ENCODE results near the gene SUPT16H.

DNA sequence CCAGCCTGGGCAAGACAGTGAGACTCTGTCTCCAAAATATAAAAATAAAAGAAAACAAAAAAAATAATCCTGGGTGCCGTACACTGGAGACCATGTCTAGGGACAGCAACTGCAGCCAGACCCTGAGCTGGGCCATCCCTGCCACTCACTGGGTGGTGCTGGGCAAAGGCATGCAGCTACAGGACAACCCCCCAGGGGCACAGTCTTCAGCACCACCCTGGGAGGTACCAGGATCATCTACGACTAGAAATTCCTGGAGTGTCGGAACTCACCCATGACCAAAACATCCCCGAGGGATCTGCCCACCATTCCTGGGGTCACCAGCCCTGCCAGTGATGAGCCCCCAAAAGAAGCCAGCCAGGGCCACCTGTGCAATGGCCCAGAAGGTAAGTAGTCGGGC lies 35.7 kb upstream of the SUPT16H start:
- TF ChIP-seq ZNF274 (IDR thresholded peaks at IDR 0.05; ENCODE audit: borderline replicate concordance, extremely low read depth, low read length), result no peak
- TF ChIP-seq POLR2A (IDR thresholded peaks at IDR 0.05; ENCODE audit: control extremely low read depth in 1 of 2, low read depth in 2 of 2, low read length in 2 of 2), result no peak
- TF ChIP-seq CHD2 (IDR thresholded peaks at IDR 0.05; ENCODE audit: low read length), result no peak
- TF ChIP-seq CEBPB (IDR thresholded peaks at IDR 0.05; ENCODE audit: low read depth, low read length), result no peak
- TF ChIP-seq, protein P1, sequence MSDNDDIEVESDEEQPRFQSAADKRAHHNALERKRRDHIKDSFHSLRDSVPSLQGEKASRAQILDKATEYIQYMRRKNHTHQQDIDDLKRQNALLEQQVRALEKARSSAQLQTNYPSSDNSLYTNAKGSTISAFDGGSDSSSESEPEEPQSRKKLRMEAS (IDR thresholded peaks at IDR 0.05), result no peak
- TF ChIP-seq, protein P2, sequence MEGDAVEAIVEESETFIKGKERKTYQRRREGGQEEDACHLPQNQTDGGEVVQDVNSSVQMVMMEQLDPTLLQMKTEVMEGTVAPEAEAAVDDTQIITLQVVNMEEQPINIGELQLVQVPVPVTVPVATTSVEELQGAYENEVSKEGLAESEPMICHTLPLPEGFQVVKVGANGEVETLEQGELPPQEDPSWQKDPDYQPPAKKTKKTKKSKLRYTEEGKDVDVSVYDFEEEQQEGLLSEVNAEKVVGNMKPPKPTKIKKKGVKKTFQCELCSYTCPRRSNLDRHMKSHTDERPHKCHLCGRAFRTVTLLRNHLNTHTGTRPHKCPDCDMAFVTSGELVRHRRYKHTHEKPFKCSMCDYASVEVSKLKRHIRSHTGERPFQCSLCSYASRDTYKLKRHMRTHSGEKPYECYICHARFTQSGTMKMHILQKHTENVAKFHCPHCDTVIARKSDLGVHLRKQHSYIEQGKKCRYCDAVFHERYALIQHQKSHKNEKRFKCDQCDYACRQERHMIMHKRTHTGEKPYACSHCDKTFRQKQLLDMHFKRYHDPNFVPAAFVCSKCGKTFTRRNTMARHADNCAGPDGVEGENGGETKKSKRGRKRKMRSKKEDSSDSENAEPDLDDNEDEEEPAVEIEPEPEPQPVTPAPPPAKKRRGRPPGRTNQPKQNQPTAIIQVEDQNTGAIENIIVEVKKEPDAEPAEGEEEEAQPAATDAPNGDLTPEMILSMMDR (IDR thresholded peaks at IDR 0.05; ENCODE audit: control extremely low read depth in 1 of 3, insufficient read depth in 1 of 3, low read depth in 1 of 3, low read length in 3 of 3), result no peak
- TF ChIP-seq SIN3A (conservative IDR thresholded peaks at IDR 0.05 in 1 of 2, IDR thresholded peaks at IDR 0.05 in 1 of 2; ENCODE audit: low read depth in 1 of 2, low read length in 2 of 2), result no peak
- TF ChIP-seq GABPA (IDR thresholded peaks at IDR 0.05; ENCODE audit: borderline replicate concordance, insufficient read depth, low read length), result no peak
- no peak for TF ChIP-seq POLR2AphosphoS5 (IDR thresholded peaks at IDR 0.05; ENCODE audit: low read depth, low read length)
- no peak for TF ChIP-seq HDAC2 (IDR thresholded peaks at IDR 0.05; ENCODE audit: borderline replicate concordance in 1 of 2, low read depth in 2 of 2, low read length in 2 of 2)
- TF ChIP-seq CBX5 (IDR thresholded peaks at IDR 0.05; ENCODE audit: low read depth, low read length), result no peak
